ENCODE measurements around the gene WDFY4.

The WDFY4 gene

GRCh38 chr10:48782386-48782785 lies 97.7 kb downstream of the WDFY4 start:
- no peaks in the 10 kb centered on the region for H3K9me3 ChIP-seq (ENCODE audit: severe bottlenecking)
- TF ChIP-seq CTCF (IDR thresholded peaks at IDR 0.05; ENCODE audit: poor library complexity, severe bottlenecking) = no peak
- H3K36me3 ChIP-seq (ENCODE audit: low read depth) = no peaks in the 10 kb centered on the region
- ATAC-seq (ENCODE audit: low read depth) = no peak
- DNase-seq (ENCODE audit: low spot score) = no peak
- no peaks in the 10 kb centered on the region for H3K4me1 ChIP-seq (ENCODE audit: insufficient read depth, poor library complexity, severe bottlenecking)
- no peak overlapping the region for H3K4me3 ChIP-seq (ENCODE audit: severe bottlenecking)
- no peaks in the 10 kb centered on the region for H3K27me3 ChIP-seq (ENCODE audit: insufficient read depth, poor library complexity, severe bottlenecking)
- H3K27ac ChIP-seq (ENCODE audit: poor library complexity, severe bottlenecking) = no peak overlapping the region

GRCh38 chr10:48784031-48784430 lies 99.4 kb downstream of the WDFY4 start:
- H3K27me3 ChIP-seq (ENCODE audit: insufficient read depth, poor library complexity, severe bottlenecking) = no peaks in the 10 kb centered on the region
- no peaks in the 10 kb centered on the region for H3K36me3 ChIP-seq (ENCODE audit: low read depth)
- no peak overlapping the region for H3K27ac ChIP-seq (ENCODE audit: poor library complexity, severe bottlenecking)
- no peak for TF ChIP-seq CTCF (IDR thresholded peaks at IDR 0.05; ENCODE audit: poor library complexity, severe bottlenecking)
- H3K4me3 ChIP-seq (ENCODE audit: severe bottlenecking) = no peak overlapping the region
- ATAC-seq (ENCODE audit: low read depth) (no peak), DNase-seq (ENCODE audit: low spot score) (no peak)
- peaks cover 4% of the 10 kb centered on the region for H3K4me1 ChIP-seq (ENCODE audit: insufficient read depth, poor library complexity, severe bottlenecking)
- no peaks in the 10 kb centered on the region for H3K9me3 ChIP-seq (ENCODE audit: severe bottlenecking)

GRCh38 chr10:48785796-48786195 lies 101.1 kb downstream of the WDFY4 start:
- Histone ChIP-seq H3K9me3 (ENCODE audit: severe bottlenecking) (no peaks in the 10 kb centered on the region), H3K4me3 (ENCODE audit: severe bottlenecking) (no peak overlapping the region), H3K4me1 (ENCODE audit: insufficient read depth, poor library complexity, severe bottlenecking) (peaks cover 4% of the 10 kb centered on the region), H3K36me3 (ENCODE audit: low read depth) (no peaks in the 10 kb centered on the region), H3K27ac (ENCODE audit: poor library complexity, severe bottlenecking) (no peak overlapping the region), H3K27me3 (ENCODE audit: insufficient read depth, poor library complexity, severe bottlenecking) (no peaks in the 10 kb centered on the region)
- DNase-seq (ENCODE audit: low spot score) (no peak), ATAC-seq (ENCODE audit: low read depth) (no peak)
- no peak for TF ChIP-seq CTCF (IDR thresholded peaks at IDR 0.05; ENCODE audit: poor library complexity, severe bottlenecking)

- DNase-seq (ENCODE audit: low spot score) = no peak
Observed at GRCh38 chr10:48786606-48787282, 102.1 kb downstream of the WDFY4 start.

More at GRCh38 chr10:48786606-48787282, 102.1 kb downstream of the WDFY4 start:
- H3K4me3 ChIP-seq (ENCODE audit: severe bottlenecking) = no peak overlapping the region
- H3K9me3 ChIP-seq (ENCODE audit: severe bottlenecking) = no peaks in the 10 kb centered on the region
- H3K36me3 ChIP-seq (ENCODE audit: low read depth) = no peaks in the 10 kb centered on the region
- H3K4me1 ChIP-seq (ENCODE audit: insufficient read depth, poor library complexity, severe bottlenecking) = peaks cover 4% of the 10 kb centered on the region
- no peaks in the 10 kb centered on the region for H3K27me3 ChIP-seq (ENCODE audit: insufficient read depth, poor library complexity, severe bottlenecking)
- no peak for ATAC-seq (ENCODE audit: low read depth)
- no peak overlapping the region for H3K27ac ChIP-seq (ENCODE audit: poor library complexity, severe bottlenecking)
- TF ChIP-seq CTCF (IDR thresholded peaks at IDR 0.05; ENCODE audit: poor library complexity, severe bottlenecking) = no peak
